Activated CD4-positive, CD25-positive, alpha-beta regulatory T cell (primary cell): ENCODE results near the gene TMF1.
A peak's percentile ranks its signal among the peaks of the same experiment; 100 is the strongest.

Source experiments
- DNase-seq, 4 experiments: peaks; one replicate each; lab custom pipeline; 2025; lab: John Stamatoyannopoulos, UW

TMF1 gene

DNA sequence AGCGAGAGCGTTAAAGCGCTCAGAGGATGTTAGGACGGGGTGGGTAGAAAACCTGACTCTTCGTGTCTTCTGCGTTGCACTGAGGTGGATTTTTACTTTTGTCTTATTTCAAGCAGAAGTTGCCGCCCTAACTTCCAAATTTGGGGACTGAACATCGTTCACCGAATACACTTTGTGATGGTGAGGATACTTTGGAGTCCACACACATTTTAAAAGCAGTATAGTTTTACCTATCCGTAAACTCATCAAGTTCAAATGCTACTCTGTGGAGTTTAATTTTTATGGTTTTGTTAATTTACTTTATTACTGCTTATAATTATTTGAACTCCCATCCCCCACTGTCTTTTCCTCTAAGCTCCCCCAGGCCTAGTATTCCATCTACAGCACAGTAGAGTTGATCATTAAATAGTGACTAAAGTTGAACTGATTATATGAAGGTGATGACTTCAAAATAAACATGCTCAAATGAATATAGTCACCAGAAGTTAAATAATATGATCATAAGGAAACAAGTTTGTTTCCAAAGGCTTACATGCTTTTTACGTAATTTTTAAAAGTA is 38.0 kb downstream of the TMF1 start:
- no peak for DNase-seq

- peak; percentile 58 to 71 (median 66) for DNase-seq
These were observed 38.7 kb downstream of the TMF1 start, which contains the start of gene EOGT for GRCh38 chr3:69013253-69014021. Gene EOGT (minus strand): TSS chr3:69013684. CDS start chr3:69009846, 3,838 bp downstream.

GRCh38 chr3:69012800-69013252 is 39.3 kb downstream of the TMF1 start:
- no peak for DNase-seq

- no peak for DNase-seq
These were observed 39.9 kb downstream of the TMF1 start for GRCh38 chr3:69012100-69012799.

DNA sequence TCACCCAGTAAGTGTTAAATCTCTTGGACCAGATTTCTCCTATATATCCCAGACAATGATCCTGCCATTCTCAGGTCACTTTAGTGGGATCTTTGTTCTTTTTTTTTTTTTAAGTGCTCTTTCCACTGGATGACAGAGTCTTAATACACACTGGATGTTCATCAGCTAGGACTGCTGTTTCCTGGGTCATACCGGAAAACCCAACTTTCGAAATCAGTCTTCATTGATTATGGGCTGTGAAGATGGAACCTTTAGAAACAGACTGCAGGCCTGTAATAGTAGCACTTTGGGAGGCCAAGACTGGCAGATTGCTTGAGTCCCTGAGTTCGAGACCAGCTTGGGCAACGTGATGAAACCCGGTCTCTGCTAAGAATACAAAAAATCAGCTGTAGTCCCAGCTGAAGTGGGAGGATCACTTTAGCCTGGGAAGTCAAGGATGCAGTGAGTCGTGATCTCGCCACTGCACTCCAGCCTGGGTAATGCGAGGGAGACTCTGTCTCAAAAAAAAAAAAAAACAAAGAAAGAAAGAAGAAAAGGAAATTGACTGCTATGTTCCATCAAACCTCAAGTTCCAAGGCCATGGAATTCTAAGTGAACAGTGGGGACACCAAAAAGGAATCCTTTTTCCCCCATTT is 40.9 kb downstream of the TMF1 start:
- DNase-seq = no peak

DNA sequence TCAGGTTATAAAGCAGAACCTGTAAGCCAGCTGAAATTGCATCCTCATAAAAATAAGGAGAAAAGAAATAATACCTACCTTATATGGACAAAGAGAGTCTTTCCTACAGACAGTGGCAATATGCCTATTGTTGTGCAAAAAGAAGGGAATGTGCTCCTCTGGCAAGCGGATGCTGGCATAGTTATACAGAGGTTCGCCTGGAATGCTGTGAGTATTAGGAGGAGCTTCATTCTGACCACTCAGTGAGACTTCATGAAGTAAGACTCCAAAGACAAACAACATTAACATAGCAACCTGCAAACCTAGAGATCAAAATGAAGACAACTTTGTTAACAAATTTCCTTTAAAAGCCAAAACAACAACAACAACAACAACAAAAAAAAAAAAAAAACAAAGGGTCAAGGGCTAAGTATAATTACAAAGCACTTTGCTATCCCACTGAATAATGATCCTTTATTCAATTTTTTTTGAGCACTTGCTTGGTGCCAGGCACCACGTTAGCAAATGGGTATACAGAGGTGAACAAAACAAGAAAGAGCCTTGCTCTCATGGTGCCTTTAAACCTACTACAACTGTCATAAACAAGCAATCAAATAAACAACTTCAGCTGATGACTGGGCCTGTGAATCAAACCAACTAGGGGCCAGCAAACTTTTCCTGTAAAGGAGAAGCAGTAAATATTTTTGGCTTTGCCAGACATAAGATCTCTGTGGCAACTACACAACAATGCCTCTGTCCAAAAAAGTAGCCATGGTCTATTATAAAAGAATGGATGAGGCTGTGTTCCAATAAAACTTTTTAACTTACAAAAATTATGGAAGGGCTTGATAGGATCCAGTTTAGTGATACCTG is 42.3 kb downstream of the TMF1 start:
- no peak for DNase-seq

GRCh38 chr3:69008980-69009379 is 43.2 kb downstream of the TMF1 start:
- DNase-seq = no peak

DNA sequence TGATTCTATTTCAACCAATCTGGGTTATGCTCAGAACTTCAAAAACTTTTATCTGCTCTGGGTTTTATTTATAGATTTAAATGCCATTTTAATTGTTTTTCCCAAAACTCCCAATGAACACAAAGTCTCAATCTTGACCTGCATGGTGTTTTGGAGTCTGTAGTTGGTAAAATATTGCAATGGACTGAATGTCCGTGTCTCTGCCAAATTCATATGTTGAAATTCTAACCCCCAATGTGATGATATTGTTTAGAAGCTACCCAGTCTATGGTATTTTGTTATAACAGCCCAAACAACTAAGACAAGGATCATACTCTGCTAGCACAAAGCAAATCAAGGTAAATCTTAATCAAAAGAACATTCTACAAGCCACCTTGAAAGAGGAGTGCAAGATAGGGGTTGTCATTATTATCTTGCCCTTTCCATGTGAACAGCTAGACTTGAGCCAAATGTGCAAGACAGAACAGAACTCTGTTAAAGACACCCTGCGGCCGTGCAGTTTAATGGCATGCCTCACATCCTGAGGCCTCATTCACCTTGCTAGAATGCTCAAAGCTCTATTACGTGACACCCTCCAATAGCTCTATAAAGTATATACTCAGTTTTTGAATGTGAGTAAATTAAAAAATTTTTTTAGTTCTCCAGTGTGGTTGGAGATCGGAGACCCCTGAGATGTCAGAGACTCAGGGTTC is 46.2 kb downstream of the TMF1 start:
- no peak for DNase-seq

GRCh38 chr3:69005071-69005790 is 46.9 kb downstream of the TMF1 start:
- no peak for DNase-seq

DNA sequence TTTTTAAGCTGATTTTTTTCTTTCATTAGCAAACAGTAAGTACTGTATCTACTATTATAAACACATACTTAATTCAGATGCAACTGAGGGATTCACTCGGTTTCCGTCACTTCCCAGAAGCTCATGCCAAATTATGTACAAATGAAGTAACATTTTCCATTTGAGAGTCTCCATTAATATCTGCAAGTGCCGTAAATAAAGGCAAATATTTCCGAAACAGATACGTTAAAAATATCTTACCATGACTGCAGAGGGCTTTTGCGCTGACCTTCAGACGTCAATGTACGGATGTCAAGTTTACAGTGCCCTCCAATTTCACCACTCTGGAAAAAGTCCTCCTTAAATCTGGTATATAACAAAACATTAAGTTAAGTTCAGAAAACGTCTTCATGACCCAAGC is 48.0 kb downstream of the TMF1 start:
- DNase-seq = no peak

DNA sequence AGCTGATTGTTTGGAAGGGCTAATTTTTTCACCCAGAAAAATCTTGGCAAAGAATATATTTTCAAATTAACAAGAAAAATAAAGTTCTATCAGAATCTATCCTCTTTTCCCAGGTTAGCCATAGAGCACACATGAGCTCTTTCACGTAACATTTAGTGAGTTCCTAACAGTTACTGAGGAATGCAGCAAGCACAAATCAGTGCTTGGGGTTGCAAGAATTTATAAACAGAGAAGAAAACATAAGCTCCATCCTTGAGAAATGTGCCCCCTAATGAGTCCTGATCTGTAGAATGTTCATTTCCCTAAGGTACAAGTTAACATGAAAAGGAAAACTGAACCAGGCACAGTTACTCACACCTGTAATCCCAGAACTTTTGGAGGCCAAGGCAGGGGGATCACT is 52.5 kb downstream of the TMF1 start:
- no peak for DNase-seq

DNA sequence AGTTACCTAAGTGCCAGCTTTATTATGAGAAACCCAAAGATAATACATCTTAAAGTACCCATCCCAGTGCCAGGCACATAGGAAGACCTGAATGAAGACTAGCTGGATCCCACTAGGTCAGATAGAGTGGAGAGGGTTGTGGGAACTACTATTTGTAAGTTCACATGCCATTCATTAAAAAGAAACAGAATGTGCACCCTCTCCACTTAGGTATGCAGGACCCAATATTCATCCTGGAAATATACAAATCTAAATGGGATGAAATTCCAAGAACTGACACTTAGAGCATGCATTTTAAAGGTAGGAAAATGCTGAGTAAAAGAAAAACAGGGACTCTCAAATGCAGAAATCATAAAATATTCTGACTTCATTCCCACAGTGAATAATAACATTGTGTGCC is 53.0 kb downstream of the TMF1 start:
- no peak for DNase-seq

- no peak for DNase-seq
These were observed 54.2 kb downstream of the TMF1 start for GRCh38 chr3:68997887-68998286.

- DNase-seq = no peak
These were observed 55.7 kb downstream of the TMF1 start for GRCh38 chr3:68996356-68996995.

DNA sequence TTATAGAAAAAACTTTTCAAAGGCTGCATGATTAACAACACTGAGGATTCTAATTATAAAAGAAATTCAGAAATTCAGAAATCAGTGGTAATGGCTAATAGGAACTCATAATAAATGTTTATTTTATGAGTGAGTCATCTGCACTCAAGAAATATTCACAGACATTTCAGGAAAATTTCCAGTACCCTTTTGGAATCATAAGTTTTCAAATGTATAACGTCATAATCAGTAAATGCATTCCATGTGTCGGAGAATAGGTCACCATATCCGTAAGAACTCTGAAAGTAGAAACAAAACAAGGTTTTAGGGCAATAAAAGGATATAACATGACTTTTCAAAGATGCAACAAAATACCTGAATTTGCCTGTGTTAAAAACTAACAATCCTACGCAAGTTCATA is 63.4 kb downstream of the TMF1 start:
- DNase-seq = no peak

DNA sequence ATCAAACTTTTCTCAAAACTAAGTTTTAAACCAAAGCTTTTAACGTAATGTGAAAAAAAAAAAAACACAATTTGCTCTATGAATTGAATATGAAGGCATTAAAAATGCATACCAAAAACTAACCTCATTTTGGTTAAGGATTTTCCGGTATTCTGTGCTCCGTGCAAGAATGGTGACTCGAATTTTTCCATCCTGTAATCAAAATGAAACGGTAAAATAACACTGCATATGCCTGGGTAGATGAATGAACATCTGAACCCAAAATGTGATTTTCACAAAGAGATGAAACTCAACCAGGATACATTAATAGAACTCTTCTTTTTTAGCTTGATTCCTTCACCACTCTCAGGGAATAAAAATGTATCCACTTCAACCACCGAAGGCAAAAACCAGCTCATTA is 64.8 kb downstream of the TMF1 start:
- no peak for DNase-seq

- no peak for DNase-seq
These were observed 65.5 kb downstream of the TMF1 start for GRCh38 chr3:68986496-68987208.

DNA sequence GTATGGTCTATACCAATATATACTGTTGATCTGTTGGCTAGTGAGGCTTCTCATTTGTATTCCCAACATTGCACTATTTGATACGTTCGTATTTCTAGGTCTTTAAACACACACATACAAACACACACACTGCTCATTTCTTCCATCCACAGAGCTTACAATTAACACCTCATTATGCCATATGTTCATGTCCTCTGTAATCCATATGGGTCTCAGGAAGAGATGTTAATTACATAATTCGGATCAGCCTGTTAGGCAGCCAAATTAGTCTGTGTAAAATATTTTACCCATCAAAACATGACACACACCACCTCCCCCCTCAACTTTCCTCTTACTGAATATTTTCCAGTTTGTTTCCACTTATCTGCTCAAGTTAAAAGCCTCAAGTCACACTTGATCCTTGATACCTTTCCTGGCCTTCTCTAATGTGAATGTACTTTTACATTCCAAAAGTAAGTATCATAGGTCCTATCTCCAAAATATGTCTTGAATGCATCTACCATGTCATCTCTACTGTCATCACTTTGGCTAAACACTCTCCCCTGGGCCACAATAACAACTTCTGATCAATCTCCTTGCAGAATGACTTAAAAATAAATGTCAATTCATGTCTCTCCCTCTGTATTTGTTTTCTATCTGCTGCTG is 66.9 kb downstream of the TMF1 start:
- no peak for DNase-seq
